ENCODE results near the gene ADAM33.

Gene ADAM33

DNA sequence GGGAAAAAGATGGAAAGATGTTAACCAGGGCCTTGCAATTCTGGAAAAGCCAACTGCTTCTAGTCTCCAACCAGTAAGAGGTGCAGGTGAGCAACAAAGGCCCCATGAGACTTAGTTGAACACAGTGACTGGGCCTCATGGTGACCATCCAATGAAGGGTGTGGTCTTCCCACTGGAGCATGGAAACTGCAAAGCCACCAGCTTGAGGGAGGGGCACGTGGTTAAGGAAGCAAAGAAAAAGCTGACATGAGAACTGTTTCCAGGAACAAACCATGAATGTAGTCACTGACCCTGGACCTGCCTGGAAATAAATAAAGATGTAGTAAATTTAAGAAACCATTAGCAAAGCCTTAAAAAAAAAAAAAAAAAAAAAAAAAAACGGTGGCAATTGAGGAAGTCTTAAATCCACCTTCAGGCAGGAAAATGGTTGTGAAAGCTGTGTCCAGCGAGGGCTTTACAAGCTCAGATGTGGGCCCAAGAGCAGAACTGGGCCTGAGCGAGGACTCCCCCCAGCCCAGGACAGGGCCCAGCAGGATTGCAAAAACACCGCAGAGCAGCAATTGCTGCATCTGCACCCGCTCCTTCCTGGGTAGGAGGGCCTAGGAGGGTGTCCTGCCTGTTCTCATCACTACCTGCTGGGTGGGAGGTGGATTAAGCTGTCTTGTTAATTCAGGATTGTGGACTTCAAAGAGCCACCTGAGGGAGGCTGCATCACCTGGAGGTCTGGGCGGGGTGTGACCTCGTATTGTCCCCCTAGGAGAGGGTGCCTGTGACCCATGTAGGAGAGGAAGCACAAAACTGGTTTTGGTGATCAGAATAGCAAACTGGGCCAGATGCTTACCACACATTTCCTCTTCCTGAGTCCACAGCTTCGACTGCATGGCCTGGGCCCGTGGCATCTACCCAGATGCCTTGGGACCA lies 28.9 kb downstream of the ADAM33 start:
- TF ChIP-seq, protein P1, sequence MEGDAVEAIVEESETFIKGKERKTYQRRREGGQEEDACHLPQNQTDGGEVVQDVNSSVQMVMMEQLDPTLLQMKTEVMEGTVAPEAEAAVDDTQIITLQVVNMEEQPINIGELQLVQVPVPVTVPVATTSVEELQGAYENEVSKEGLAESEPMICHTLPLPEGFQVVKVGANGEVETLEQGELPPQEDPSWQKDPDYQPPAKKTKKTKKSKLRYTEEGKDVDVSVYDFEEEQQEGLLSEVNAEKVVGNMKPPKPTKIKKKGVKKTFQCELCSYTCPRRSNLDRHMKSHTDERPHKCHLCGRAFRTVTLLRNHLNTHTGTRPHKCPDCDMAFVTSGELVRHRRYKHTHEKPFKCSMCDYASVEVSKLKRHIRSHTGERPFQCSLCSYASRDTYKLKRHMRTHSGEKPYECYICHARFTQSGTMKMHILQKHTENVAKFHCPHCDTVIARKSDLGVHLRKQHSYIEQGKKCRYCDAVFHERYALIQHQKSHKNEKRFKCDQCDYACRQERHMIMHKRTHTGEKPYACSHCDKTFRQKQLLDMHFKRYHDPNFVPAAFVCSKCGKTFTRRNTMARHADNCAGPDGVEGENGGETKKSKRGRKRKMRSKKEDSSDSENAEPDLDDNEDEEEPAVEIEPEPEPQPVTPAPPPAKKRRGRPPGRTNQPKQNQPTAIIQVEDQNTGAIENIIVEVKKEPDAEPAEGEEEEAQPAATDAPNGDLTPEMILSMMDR (IDR thresholded peaks at IDR 0.05), result no peak
- Histone ChIP-seq H2AFZ (no peak overlapping the region), H3K4me1 (no peaks in the 10 kb centered on the region), H3K79me2 (no peaks in the 10 kb centered on the region), H3K36me3 (ENCODE audit: control insufficient read depth, insufficient read depth, low read length) (no peaks in the 10 kb centered on the region), H3K9ac (no peak overlapping the region), H3K4me2 (ENCODE audit: low read length) (no peak overlapping the region), H3K9me3 (ENCODE audit: control insufficient read depth, low read length) (no peaks in the 10 kb centered on the region), H3K4me3 (ENCODE audit: low read depth, low read length) (no peak overlapping the region), H3K27ac (no peak overlapping the region), H3K27me3 (ENCODE audit: control insufficient read depth, insufficient read depth, low read length) (no peaks in the 10 kb centered on the region)

DNA sequence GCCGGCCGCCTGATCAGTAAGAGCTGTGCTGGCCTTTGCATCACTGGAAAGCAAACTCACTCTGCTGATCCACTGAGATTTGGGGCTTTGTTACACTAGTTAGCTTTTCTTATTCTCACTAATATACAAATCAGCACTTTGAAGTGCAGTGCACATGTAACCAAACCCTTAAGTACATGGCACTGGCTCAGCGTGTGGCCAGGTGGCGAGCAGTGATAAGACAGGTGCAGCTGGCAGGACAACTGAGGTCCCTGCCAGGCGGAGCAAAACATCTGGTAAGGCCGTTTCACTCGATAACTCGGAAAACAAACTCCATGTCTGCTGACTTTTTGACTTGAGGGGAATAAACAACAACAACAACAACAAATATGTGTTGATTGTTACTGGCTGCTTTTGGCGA lies 29.6 kb downstream of the ADAM33 start:
- H3K9ac ChIP-seq, result no peak overlapping the region
- H3K27me3 ChIP-seq (ENCODE audit: control insufficient read depth, insufficient read depth, low read length), result no peaks in the 10 kb centered on the region
- H2AFZ ChIP-seq, result no peak overlapping the region
- no peaks in the 10 kb centered on the region for H3K36me3 ChIP-seq (ENCODE audit: control insufficient read depth, insufficient read depth, low read length)
- no peaks in the 10 kb centered on the region for H3K9me3 ChIP-seq (ENCODE audit: control insufficient read depth, low read length)
- no peak overlapping the region for H3K4me3 ChIP-seq (ENCODE audit: low read depth, low read length)
- H3K27ac ChIP-seq, result no peak overlapping the region
- TF ChIP-seq, protein P1 (IDR thresholded peaks at IDR 0.05), result no peak
- no peaks in the 10 kb centered on the region for H3K4me1 ChIP-seq
- H3K79me2 ChIP-seq, result no peaks in the 10 kb centered on the region
- no peak overlapping the region for H3K4me2 ChIP-seq (ENCODE audit: low read length)

DNA sequence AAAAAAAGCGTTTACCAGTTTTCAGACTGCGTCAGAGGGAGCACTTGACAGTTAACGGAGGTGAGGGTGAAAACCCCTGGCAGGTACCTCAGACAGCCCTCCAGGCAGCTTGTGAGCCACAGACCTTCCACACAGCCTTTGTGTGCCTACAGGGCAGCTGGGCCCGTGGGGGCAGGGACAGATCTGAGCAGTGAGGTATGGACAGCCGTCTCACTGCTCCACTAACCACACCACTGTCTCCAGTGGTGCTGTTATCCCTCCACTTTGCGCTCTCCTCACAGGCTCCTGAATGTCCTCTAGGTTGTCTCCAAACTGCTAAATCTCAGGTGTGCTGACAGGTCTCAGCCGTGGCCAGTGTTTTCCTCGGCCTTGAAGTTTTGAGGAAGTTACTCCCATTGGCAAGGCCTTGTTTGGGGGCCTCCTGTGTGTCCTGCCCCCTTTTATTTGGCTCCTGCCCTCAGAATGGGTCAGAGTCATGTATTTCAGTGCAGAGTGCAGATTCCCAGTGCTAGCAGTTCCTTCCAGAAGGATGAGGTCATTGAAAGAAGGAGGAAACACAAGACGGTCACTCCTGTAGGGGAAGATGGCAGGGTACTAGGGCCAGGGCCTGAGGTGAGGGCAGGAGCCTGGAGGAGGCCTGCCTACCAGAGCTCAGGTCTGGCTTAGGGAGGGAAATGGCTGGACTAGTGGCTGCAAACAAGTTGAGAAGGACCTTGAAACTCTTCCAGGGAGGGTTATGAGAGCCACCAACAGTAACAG lies 30.4 kb downstream of the ADAM33 start:
- TF ChIP-seq, protein P1 (IDR thresholded peaks at IDR 0.05), result no peak
- no peaks in the 10 kb centered on the region for H3K27me3 ChIP-seq (ENCODE audit: control insufficient read depth, insufficient read depth, low read length)
- H3K79me2 ChIP-seq, result no peaks in the 10 kb centered on the region

DNA sequence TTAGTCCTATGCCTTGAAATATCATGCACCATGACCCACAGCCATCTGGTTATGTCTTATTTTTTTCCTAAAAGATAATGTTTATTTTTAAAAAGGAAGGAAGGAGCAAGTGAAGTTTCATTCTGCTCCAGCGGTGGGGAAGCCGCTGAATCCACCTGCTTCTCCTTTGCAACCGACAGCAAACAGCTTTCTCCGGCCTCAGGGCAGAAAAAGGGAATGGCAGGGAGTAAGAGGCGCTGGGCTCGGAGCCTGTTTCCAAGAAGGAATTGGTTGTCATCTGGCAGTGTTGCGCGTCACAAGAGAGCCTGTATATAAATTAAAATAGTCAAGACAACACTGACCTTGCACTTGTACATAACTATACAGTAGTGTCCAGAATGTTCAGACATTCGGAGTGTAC lies 32.9 kb downstream of the ADAM33 start:
- Histone ChIP-seq H3K9me3 (ENCODE audit: control insufficient read depth, low read length) (no peaks in the 10 kb centered on the region), H3K27me3 (ENCODE audit: control insufficient read depth, insufficient read depth, low read length) (no peaks in the 10 kb centered on the region), H3K4me2 (ENCODE audit: low read length) (no peak overlapping the region), H2AFZ (no peak overlapping the region), H3K36me3 (ENCODE audit: control insufficient read depth, insufficient read depth, low read length) (no peaks in the 10 kb centered on the region), H3K4me3 (ENCODE audit: low read depth, low read length) (no peak overlapping the region), H3K9ac (no peak overlapping the region), H3K79me2 (no peaks in the 10 kb centered on the region), H3K27ac (no peak overlapping the region), H3K4me1 (no peaks in the 10 kb centered on the region)
- TF ChIP-seq, protein P1 (IDR thresholded peaks at IDR 0.05), result no peak

More for the DNA sequence above, 30.4 kb downstream of the ADAM33 start:
- H2AFZ ChIP-seq, result no peak overlapping the region
- H3K4me2 ChIP-seq (ENCODE audit: low read length), result no peak overlapping the region
- H3K4me3 ChIP-seq (ENCODE audit: low read depth, low read length), result no peak overlapping the region
- no peaks in the 10 kb centered on the region for H3K4me1 ChIP-seq
- H3K27ac ChIP-seq, result no peak overlapping the region
- H3K9ac ChIP-seq, result no peak overlapping the region
- no peaks in the 10 kb centered on the region for H3K36me3 ChIP-seq (ENCODE audit: control insufficient read depth, insufficient read depth, low read length)
- no peaks in the 10 kb centered on the region for H3K9me3 ChIP-seq (ENCODE audit: control insufficient read depth, low read length)

Measured in parathyroid adenoma (tissue), 2 donors.